K562 (cell line): ENCODE results near the gene PLAAT3.
"Not testable (repeated sequence)": the region's sequence is repeated elsewhere in the genome, so short reads cannot be mapped to it uniquely, and the experiment has no call there.

Experiments used
- CHD1 ChIP-seq: fragments of 200-600 bp; sonication (generic); IDR thresholded peaks from one replicate; pipeline ENCODE4 v1.6.1; 2012; ENCODE audit warnings: mild to moderate bottlenecking, moderate library complexity, low read length, inconsistent platforms
- CHD7 ChIP-seq: fragments of 200-600 bp; sonication (generic); IDR thresholded peaks from one replicate; pipeline ENCODE4 v1.6.1; 2012; ENCODE audit warnings: mild to moderate bottlenecking, low read depth, low read length, inconsistent platforms
- EHMT2 ChIP-seq: fragments of 450-650 bp; IDR thresholded peaks from 2 replicates; pipeline ENCODE4 v1.6.1; 2018; ENCODE audit warnings: antibody characterized with exemption
- EZH2 ChIP-seq: IDR thresholded peaks from 2 replicates; pipeline ENCODE4 v1.6.1; 2012; ENCODE audit warnings: low read depth, mild to moderate bottlenecking, inconsistent platforms, low read length, borderline replicate concordance
- HCFC1 ChIP-seq: IDR thresholded peaks from 2 replicates; pipeline ENCODE4 v1.6.1; 2012; ENCODE audit warnings: low read depth, low read length, improper control_type of control experiment
- MTA2 ChIP-seq: fragments of 450-650 bp; IDR thresholded peaks from 2 replicates; pipeline ENCODE4 v1.6.1; 2016; ENCODE audit warnings: low read depth
- NFIC ChIP-seq: fragments of 450-650 bp; IDR thresholded peaks from 2 replicates; pipeline ENCODE4 v1.6.1; 2017; ENCODE audit warnings: mild to moderate bottlenecking, inconsistent platforms
- POLR2AphosphoS2 ChIP-seq: IDR thresholded peaks from 2 replicates; pipeline ENCODE4 v1.6.1; 2012; ENCODE audit warnings: low read length, improper control_type of control experiment
- SPI1 ChIP-seq: IDR thresholded peaks from 2 replicates; pipeline ENCODE4 v1.6.1; 2011; ENCODE audit warnings: low read depth, low read length, control low read depth, borderline replicate concordance
- USF2 ChIP-seq: sonication (generic); formaldehyde crosslinking; IDR thresholded peaks from 2 replicates; pipeline ENCODE4 v1.5.0; 2020; ENCODE audit warnings: missing genetic modification reagents
- ZFX ChIP-seq: sonication (generic); formaldehyde crosslinking; IDR thresholded peaks from 2 replicates; pipeline ENCODE4 v1.8.0; 2022; ENCODE audit warnings: mild to moderate bottlenecking, missing genetic modification reagents, moderate library complexity
- ZNF224 ChIP-seq: sonication (generic); formaldehyde crosslinking; IDR thresholded peaks from 2 replicates; pipeline ENCODE4 v1.8.0; 2022; ENCODE audit warnings: mild to moderate bottlenecking, missing genetic modification reagents
- TF ChIP-seq, protein P1 (sequence below): sonication (generic); formaldehyde crosslinking; IDR thresholded peaks from 2 replicates; pipeline ENCODE4 v1.8.1; 2023; ENCODE audit warnings: mild to moderate bottlenecking, missing genetic modification reagents
- TF ChIP-seq, protein P2 (sequence below), 3 experiments: IDR thresholded peaks in 2 of 3; conservative IDR thresholded peaks in 1 of 3; 2 replicates each; pipeline ENCODE4 v1.5.1; 2011 to 2012; ENCODE audit warnings: low read length in 3 of 3, mild to moderate bottlenecking in 3 of 3, control low read depth in 2 of 3, improper control_type of control experiment in 1 of 3, inconsistent platforms in 1 of 3, low read depth in 1 of 3, mixed read lengths in 1 of 3, moderate library complexity in 1 of 3; ENCODE audit not compliant: insufficient read depth in 2 of 3

DNA sequence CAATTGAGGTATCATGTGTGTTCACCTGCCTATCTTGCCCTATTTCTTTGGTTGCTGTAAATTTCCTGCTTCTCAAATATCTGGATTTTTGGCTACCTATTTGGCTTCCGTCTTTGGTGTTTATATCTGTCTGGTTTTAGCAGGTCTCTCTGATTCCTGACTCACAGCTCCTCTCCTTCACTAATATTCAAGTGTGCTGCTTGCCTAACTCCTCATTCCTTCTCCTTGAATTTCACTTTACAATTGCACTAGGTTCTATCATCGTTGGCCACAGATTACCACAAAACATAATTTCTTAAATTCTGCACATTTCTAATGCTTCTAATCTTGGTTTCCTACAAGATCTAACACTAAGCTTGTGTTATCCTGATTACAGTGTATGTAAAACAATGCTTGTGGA, 71.7 kb downstream of the PLAAT3 start:
- TF ChIP-seq, protein P1, sequence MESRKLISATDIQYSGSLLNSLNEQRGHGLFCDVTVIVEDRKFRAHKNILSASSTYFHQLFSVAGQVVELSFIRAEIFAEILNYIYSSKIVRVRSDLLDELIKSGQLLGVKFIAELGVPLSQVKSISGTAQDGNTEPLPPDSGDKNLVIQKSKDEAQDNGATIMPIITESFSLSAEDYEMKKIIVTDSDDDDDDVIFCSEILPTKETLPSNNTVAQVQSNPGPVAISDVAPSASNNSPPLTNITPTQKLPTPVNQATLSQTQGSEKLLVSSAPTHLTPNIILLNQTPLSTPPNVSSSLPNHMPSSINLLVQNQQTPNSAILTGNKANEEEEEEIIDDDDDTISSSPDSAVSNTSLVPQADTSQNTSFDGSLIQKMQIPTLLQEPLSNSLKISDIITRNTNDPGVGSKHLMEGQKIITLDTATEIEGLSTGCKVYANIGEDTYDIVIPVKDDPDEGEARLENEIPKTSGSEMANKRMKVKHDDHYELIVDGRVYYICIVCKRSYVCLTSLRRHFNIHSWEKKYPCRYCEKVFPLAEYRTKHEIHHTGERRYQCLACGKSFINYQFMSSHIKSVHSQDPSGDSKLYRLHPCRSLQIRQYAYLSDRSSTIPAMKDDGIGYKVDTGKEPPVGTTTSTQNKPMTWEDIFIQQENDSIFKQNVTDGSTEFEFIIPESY (CRISPR knock-in tag), result not testable (repeated sequence)
- not testable (repeated sequence) for TF ChIP-seq CHD7; EHMT2; EZH2; SPI1; POLR2AphosphoS2; MTA2; NFIC; USF2 (CRISPR knock-in tag); ZFX (CRISPR knock-in tag); ZNF224 (CRISPR knock-in tag); CHD1; HCFC1
- TF ChIP-seq, protein P2, sequence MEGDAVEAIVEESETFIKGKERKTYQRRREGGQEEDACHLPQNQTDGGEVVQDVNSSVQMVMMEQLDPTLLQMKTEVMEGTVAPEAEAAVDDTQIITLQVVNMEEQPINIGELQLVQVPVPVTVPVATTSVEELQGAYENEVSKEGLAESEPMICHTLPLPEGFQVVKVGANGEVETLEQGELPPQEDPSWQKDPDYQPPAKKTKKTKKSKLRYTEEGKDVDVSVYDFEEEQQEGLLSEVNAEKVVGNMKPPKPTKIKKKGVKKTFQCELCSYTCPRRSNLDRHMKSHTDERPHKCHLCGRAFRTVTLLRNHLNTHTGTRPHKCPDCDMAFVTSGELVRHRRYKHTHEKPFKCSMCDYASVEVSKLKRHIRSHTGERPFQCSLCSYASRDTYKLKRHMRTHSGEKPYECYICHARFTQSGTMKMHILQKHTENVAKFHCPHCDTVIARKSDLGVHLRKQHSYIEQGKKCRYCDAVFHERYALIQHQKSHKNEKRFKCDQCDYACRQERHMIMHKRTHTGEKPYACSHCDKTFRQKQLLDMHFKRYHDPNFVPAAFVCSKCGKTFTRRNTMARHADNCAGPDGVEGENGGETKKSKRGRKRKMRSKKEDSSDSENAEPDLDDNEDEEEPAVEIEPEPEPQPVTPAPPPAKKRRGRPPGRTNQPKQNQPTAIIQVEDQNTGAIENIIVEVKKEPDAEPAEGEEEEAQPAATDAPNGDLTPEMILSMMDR (IDR thresholded peaks at IDR 0.05 in 2 of 3, conservative IDR thresholded peaks at IDR 0.05 in 1 of 3; ENCODE audit: insufficient read depth in 2 of 3, low read depth in 1 of 3, low read length in 3 of 3), result not testable (repeated sequence)
